GM12872 (cell line): ENCODE data around the gene FAM114A1.

Experiments used
- TF ChIP-seq, protein P1 (sequence below): IDR thresholded peaks from 3 replicates; pipeline ENCODE4 v1.5.1; 2011; ENCODE audit warnings: low read depth, mild to moderate bottlenecking, low read length, moderate library complexity; ENCODE audit not compliant: insufficient read depth

FAM114A1 gene

DNA sequence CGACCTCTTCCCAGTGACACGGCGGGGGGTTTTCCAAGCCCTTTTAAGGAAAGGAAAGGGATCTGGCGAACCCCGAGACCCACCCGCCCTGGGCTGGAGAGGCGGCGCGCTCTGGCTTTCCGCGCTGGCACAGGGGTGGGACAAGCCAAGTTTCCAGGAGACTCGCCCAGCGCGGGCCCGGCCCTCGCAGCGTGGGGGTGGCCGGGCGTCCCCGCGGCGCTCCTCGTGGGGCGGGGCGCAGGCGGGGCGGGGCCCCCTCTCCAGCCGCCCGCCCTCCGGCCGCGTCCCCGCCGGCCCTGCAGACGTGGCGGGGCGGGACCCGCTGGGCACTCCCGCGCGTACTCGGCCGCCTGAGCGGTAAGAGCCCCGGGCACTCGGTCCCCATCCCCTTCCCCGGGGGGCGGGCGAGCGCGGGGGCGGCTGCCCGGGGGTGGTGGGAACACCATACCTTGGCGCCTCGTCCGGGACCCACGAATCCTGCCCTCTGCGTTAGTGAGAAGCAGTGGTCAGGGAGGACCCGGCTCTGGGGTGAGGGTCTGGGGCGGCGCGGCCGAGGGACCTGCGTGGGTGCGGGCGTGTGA is at the start of gene FAM114A1:
Gene FAM114A1, plus strand, starts transcription at position 329 of the 581 bp plus-strand sequence. CDS start 10,273 bp downstream, outside the sequence.
- TF ChIP-seq, protein P1, sequence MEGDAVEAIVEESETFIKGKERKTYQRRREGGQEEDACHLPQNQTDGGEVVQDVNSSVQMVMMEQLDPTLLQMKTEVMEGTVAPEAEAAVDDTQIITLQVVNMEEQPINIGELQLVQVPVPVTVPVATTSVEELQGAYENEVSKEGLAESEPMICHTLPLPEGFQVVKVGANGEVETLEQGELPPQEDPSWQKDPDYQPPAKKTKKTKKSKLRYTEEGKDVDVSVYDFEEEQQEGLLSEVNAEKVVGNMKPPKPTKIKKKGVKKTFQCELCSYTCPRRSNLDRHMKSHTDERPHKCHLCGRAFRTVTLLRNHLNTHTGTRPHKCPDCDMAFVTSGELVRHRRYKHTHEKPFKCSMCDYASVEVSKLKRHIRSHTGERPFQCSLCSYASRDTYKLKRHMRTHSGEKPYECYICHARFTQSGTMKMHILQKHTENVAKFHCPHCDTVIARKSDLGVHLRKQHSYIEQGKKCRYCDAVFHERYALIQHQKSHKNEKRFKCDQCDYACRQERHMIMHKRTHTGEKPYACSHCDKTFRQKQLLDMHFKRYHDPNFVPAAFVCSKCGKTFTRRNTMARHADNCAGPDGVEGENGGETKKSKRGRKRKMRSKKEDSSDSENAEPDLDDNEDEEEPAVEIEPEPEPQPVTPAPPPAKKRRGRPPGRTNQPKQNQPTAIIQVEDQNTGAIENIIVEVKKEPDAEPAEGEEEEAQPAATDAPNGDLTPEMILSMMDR = no peak

DNA sequence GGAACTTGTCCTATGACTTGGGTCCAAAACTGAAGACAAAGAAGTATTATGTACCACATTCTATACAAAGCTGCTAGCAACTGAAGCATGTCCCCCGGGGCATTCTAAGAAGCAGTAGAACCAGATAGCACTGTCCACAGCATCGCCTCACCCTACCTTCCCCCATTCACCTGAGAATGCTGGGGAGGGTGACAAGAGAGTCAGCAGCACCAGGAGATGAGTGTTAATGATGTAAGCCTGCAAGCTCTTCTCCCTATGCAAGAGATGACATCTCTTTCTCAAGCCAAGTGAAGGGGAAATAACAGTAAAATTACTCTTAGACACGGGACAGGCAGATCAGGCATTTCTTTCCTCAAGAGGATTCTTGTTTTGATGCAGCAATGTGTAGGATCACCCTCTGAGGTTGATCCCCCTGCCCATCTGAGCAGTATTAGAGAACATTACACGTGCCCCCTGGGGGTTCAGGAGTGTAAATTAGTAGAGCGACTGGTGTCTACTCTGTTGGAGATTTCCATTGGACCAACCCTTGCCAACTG is 49.1 kb upstream of the FAM114A1 start:
- TF ChIP-seq, protein P1 = 0 out of 3 replicates have a peak, but pooled peaks have one; percentile 1

DNA sequence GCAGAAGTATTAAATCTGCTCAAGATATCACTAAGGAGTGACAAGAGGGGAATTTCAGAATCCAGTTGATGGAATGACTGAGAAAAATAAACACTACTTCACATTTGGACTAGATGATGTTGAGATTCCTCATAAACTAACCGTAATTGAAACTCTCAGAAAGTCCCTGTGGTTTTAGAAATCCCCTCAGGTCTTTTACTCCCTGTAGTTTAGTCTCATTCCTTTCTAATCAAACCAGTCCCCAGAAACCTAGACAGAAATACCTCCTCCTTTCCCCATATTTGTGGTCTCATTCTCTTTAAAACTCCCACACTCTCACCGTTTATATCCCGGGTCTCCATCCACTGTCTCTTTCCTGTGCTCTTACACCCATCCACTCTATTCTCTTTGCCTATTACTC is 48.0 kb upstream of the FAM114A1 start:
- TF ChIP-seq, protein P1 = no peak

DNA sequence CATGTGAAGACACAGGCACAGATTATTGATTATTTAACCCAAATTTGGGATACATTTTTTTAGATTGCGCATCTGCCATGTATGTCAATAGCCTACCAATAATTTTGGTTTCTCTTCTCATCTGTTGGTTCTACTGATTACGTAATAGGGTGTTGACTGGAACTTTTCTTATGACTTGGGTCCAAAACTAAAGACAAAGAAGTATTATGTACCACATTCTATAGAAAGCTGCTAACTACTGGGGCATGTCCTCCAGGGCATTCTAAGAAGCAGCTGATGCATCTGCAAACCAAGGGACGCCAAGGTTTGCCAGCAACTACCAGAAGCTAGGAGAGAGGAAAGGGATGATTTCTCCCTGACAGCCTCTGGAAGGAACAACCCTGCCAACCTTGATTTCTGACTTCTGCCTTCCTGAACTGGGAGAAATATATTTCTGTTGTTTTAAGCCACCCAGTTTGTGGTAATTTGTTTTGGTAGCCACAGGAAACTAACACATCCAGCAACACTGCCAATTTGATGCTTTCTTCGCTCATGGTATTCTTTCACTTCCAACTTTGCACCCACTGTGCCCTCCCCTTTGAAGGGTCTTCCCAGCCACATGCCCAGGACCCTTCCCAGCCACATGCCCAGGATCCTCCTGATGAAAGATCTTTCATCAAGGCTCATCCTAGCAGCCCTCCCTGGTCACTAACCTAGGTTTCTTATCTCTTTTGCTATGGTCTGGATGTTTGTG is 47.1 kb upstream of the FAM114A1 start:
- TF ChIP-seq, protein P1 = no peak

DNA sequence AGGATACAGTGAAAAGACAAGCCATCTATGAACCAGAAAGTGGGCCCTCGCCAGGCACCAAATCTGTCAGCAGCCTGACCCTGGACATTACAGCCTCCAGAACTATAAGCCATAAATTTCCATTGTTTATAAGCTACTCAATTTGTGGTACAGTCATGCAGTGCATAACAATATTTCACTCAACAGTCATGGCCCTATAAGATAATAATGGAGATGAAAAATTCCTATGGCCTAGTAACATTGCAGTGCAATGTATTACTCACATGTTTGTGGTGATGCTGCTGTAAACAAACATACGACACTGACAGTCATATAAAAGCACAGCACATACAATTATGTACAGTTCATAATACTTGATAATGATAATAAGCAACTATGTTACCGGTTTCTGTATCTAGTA is 45.9 kb upstream of the FAM114A1 start:
- TF ChIP-seq, protein P1 = no peak

DNA sequence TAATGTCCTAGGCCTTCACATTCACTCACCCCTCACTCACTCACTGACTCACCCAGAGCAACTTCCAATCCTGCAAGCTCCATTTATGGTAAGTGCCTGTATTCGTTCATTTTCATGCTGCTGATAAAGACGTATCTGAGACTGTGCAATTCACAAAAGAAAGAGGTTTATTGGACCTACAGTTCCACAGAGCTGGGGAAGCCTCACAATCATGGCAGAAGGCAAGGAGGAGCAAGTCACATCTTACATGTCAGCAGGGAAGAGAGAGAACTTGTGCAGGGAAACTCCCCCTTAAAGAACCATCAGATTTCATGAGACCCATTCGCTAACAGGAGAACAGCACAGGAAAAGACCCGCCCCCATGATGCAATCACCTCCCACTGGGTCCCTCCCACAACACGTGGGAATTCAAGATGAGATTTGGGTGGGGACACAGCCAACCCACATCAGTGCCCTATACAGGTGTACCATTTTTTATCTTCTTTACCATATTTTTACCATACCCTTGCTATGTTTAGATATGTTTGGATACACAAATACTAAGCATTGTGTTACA is 44.8 kb upstream of the FAM114A1 start:
- TF ChIP-seq, protein P1 = no peak

DNA sequence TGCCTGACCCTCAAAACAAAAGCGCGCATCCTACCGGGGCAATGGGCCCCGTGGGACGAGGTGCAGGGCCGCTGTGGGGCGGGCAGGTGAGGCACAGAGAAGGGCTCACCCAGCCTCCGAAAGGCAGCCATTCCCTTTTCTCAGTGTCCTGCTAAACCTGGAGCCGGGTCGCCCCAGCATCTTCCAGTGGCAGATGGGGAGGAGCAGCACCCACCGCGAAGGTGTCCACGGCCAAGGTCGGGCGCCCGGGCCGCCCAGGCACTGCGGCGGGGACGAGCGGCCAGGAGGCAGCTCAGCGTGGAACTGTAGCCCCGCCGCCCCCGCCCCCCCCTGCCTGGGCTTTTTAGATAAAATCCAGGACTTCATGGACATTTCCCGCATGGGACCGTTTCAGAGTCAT is 43.8 kb upstream of the FAM114A1 start:
- TF ChIP-seq, protein P1 = no peak
